Measurements from ENCODE around the gene ZDHHC24. TPM values are rescaled to one million over a fixed set of nuclear protein-coding genes. Genes with fewer than 3 reads are reported as not detected.

ZDHHC24 gene
- total and polyA plus RNA-seq, 10 of the 15 experiments (the other 5 are each of a cell fraction or from before 2014, with no cell fraction given), result 0.86 to 17.5 (median 6.8) TPM

DNA sequence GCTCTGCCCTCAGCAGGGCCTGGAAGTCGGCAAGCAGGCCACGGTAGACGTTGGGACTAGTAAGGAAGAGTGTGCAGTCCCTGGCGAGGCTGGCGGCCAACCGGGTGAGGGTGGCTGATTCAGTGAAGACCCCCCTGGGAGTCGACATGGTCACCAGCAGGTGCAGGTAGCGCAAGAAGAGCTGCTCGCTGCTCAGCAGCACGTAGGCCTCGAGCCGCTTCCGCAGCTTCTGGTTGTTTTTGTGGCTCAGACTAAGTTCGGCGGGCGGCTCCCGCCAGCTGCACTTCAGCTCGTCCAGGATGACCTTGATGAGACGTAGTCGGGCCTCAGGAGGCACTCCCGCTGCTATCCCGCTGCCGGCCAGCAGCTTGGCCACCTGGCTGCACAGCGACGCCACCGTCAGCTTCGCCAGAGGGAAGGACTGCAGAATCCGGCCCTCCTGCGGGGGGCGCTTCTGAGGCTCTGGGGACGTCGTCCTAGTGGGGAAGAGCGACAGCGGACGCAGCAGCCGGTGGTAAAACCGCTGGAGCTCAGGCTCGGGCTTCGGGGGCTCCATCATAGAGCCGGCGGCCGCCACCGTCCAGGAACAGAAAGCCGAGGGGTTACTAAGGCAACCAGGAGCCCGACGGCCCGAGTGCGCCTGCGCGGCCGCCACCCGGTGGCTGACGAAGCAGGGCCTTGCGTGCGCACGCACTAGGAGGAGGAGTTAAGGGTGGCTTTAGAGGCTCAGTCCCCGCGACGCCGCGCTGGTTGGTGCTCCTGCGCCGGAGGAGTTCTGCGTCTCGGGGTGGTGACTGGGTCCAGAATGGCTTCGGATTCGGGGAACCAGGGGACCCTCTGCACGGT lies 46.8 kb upstream of the ZDHHC24 start, which contains the start of the genes CCDC87 and CCS (continued):
- TF ChIP-seq IKZF1 (conservative IDR thresholded peaks at IDR 0.05) (peak; percentile 92), PAX5 (IDR thresholded peaks at IDR 0.05; ENCODE audit: borderline replicate concordance, low read depth, low read length) (peak; percentile 20; the same call in 1 of the 2 replicates), MEF2A (IDR thresholded peaks at IDR 0.05; ENCODE audit: insufficient read depth, low read depth, low read length) (no peak), BCL11A (IDR thresholded peaks at IDR 0.05; ENCODE audit: low read depth, low read length) (no peak), STAT3 (IDR thresholded peaks at IDR 0.05; ENCODE audit: low read depth, low read length) (no peak), RELB (IDR thresholded peaks at IDR 0.05; ENCODE audit: low read depth) (no peak; the same call in 1 of the 2 replicates), CEBPB (IDR thresholded peaks at IDR 0.05; ENCODE audit: borderline replicate concordance in 1 of 2, low read depth in 2 of 2, low read length in 2 of 2) (no peak), MYB (IDR thresholded peaks at IDR 0.05; ENCODE audit: borderline replicate concordance, low read depth, low read length) (no peak), TCF12 (IDR thresholded peaks at IDR 0.05; ENCODE audit: low read depth, low read length) (peak; percentile 68; the same call in 1 of the 2 replicates), LARP7 (IDR thresholded peaks at IDR 0.05) (no peak), TCF3 (IDR thresholded peaks at IDR 0.05; ENCODE audit: borderline replicate concordance, insufficient read depth, low read depth, low read length) (no peak), ZNF622 (IDR thresholded peaks at IDR 0.05) (no peak), FOS (IDR thresholded peaks at IDR 0.05; ENCODE audit: borderline replicate concordance, extremely low read depth, insufficient read length) (no peak), ESRRA (IDR thresholded peaks at IDR 0.05; ENCODE audit: low read length) (no peak), NFYB (IDR thresholded peaks at IDR 0.05; ENCODE audit: insufficient read depth, low read depth, low read length) (0 out of 2 replicates have a peak, but pooled peaks have one; percentile 13), RB1 (IDR thresholded peaks at IDR 0.05; ENCODE audit: borderline replicate concordance) (no peak; the same call in 1 of the 2 replicates), SUZ12 (IDR thresholded peaks at IDR 0.05; ENCODE audit: unreplicated experiment) (no peak), TBL1XR1 (IDR thresholded peaks at IDR 0.05; ENCODE audit: low read depth, low read length) (no peak), YY1 (IDR thresholded peaks at IDR 0.05; ENCODE audit: low read depth, low read length) (0 out of 2 replicates have a peak, but pooled peaks have one; percentile 9), KDM1A (IDR thresholded peaks at IDR 0.05; ENCODE audit: borderline replicate concordance) (no peak), SMC3 (IDR thresholded peaks at IDR 0.05; ENCODE audit: borderline replicate concordance, low read length) (no peak; the same call in 1 of the 2 replicates), POLR2AphosphoS5 (IDR thresholded peaks at IDR 0.05; ENCODE audit: low read length) (peak; percentile 97), KAT2A (conservative IDR thresholded peaks at IDR 0.05; ENCODE audit: control insufficient read depth, low read depth, low read length) (no peak), FOXK2 (IDR thresholded peaks at IDR 0.05) (no peak)
- TF ChIP-seq, protein P1, sequence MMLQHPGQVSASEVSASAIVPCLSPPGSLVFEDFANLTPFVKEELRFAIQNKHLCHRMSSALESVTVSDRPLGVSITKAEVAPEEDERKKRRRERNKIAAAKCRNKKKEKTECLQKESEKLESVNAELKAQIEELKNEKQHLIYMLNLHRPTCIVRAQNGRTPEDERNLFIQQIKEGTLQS (IDR thresholded peaks at IDR 0.05; ENCODE audit: borderline replicate concordance, extremely low read depth, low read depth, low read length), result no peak
- TF ChIP-seq, protein P2, sequence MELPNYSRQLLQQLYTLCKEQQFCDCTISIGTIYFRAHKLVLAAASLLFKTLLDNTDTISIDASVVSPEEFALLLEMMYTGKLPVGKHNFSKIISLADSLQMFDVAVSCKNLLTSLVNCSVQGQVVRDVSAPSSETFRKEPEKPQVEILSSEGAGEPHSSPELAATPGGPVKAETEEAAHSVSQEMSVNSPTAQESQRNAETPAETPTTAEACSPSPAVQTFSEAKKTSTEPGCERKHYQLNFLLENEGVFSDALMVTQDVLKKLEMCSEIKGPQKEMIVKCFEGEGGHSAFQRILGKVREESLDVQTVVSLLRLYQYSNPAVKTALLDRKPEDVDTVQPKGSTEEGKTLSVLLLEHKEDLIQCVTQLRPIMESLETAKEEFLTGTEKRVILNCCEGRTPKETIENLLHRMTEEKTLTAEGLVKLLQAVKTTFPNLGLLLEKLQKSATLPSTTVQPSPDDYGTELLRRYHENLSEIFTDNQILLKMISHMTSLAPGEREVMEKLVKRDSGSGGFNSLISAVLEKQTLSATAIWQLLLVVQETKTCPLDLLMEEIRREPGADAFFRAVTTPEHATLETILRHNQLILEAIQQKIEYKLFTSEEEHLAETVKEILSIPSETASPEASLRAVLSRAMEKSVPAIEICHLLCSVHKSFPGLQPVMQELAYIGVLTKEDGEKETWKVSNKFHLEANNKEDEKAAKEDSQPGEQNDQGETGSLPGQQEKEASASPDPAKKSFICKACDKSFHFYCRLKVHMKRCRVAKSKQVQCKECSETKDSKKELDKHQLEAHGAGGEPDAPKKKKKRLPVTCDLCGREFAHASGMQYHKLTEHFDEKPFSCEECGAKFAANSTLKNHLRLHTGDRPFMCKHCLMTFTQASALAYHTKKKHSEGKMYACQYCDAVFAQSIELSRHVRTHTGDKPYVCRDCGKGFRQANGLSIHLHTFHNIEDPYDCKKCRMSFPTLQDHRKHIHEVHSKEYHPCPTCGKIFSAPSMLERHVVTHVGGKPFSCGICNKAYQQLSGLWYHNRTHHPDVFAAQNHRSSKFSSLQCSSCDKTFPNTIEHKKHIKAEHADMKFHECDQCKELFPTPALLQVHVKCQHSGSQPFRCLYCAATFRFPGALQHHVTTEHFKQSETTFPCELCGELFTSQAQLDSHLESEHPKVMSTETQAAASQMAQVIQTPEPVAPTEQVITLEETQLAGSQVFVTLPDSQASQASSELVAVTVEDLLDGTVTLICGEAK (IDR thresholded peaks at IDR 0.05; ENCODE audit: borderline replicate concordance), result no peak

All from GM12878 (cell line).